Astrocyte of the spinal cord (primary cell): ENCODE results near the gene FTCD.

Source experiments
- DNase-seq: peaks from one replicate; pipeline ENCODE4 v3.0.0; 2011; ENCODE audit warnings: low read depth, low spot score
- H3K4me3 ChIP-seq: 2 replicates; pipeline ENCODE4 v1.5.1; 2011; ENCODE audit warnings: low read depth, mild to moderate bottlenecking, low read length, moderate library complexity
- CTCF ChIP-seq: IDR thresholded peaks from 2 replicates; pipeline ENCODE4 v1.5.1; 2012; ENCODE audit warnings: low read depth, mild to moderate bottlenecking, low read length, inconsistent platforms
- in situ Hi-C: cut with HindIII; loops from 2 replicates; pipeline ENCODE4 v1.10.0; 2017; ENCODE audit warnings: low sequenced_read_pairs

The FTCD gene

GRCh38 chr21:46151261-46151988 lies 4.0 kb downstream of the FTCD start:
- no peak overlapping the region for H3K4me3 ChIP-seq
- in situ Hi-C loops = no loop called here
- no peak for DNase-seq
- no peak for TF ChIP-seq CTCF

- TF ChIP-seq CTCF = no peak
- in situ Hi-C loops = no loop called here
- DNase-seq = no peak
- H3K4me3 ChIP-seq = no peak overlapping the region
Observed at GRCh38 chr21:46150491-46151121, 4.8 kb downstream of the FTCD start.

GRCh38 chr21:46150073-46150472 lies 5.3 kb downstream of the FTCD start:
- no peak for TF ChIP-seq CTCF
- in situ Hi-C loops = no loop called here
- H3K4me3 ChIP-seq = no peak overlapping the region
- no peak for DNase-seq

GRCh38 chr21:46149205-46149901 lies 6.0 kb downstream of the FTCD start:
- H3K4me3 ChIP-seq = no peak overlapping the region
- in situ Hi-C loops = no loop called here
- no peak for TF ChIP-seq CTCF
- DNase-seq = no peak

- no peak overlapping the region for H3K4me3 ChIP-seq
Observed at GRCh38 chr21:46148106-46148505, 7.3 kb downstream of the FTCD start.

More at GRCh38 chr21:46148106-46148505, 7.3 kb downstream of the FTCD start:
- no peak for TF ChIP-seq CTCF
- DNase-seq = no peak
- in situ Hi-C loops = no loop called here
